Measurements from ENCODE around the gene OPN3.

OPN3 gene

DNA sequence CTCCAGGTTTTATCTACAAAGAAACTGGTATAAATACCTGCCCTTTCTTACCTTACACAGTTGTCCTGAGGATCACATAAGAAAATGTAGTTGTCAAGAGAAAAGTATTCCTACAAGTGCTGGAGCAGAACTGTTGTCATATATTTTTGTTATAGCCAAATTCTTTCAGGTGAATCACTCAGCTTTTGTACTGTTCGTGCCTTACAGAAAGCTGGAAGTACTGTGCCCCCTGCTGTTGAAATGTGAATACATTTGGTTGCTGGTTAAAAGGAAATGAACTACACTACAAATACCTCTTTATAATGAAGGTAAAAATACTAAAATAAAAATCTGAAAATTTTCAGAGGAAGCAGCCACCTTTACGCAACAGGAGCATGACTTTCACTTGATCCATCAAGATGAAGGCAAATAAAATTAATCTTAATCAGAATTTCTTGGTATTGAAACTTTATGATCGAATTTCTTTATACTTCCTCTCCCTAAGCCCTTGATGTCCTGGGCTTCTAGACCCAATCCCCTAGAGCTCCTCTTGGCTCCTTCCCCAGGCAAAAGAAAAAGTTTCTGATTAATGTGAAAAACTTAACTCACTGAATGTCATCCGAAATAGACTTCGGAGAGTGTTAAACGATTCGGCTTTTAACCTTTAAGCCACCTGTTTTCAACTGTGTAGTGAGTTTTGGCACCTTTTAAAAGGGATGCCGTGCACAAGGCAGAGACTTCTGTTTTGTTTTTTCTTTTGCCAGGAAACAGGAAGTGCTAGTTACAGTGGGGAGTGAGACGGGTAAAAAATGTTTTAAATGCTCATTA, 12.5 kb downstream of the OPN3 start:
- DNase-seq (ENCODE audit: extremely low read depth in 1 of 2, low read depth in 1 of 2): no peak

DNA sequence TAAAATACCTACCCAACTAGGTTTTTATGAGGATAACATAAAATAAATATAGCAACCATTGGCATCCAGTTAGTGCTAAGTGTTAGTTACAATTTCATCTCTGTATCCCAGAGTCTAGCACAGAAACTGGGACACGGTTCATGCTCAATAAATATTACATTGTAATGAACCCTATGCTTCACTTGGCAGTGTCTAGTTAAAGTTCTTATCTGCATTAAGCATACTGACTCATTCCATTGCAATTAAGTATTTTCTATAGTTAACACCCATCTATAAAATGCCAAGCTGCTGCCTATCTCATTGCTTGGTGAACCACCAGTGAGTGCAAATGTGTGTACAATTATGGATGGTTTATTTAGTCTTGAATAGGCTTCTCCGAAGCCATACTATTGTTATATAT, 15.2 kb downstream of the OPN3 start:
- no peak for DNase-seq (ENCODE audit: extremely low read depth in 1 of 2, low read depth in 1 of 2)

DNA sequence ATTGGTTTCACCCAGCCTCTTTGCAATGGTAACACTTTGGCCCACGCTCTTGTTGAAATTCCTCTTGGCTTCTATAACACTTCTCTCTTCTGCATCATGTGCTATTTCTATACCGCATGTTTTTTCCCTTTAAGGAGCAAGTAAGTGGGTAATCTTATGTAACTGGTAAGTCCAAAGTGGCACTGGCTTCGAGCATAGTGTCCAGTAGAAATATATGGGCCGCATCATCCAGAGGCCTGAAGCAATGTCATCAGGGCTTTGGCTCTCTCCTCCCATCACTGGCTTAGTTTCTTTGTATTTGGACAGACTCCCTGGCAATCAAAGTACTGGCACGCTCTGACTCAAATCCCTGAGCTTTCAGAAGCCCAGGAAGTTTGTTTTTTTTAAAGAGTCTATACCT, 17.5 kb downstream of the OPN3 start:
- no peak for DNase-seq (ENCODE audit: extremely low read depth in 1 of 2, low read depth in 1 of 2)

DNA sequence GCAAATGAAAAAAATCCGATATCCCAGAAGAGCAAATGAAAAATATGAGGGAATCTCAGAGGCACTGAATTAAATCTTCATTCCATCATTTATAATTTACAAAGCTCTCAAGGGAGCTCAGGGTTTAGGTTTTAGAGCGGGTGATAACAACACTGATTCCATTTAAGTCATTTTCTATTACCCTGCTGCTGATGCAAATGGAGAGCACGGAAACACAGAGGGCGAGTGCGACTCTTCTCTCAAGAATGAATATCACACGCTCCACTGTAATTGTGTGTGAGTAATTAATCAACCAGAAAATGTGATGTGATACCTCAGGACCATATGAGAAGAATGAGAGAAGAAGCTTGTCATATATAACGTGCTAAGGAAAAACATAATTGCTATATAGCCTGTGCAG, 22.7 kb downstream of the OPN3 start:
- no peak for DNase-seq (ENCODE audit: extremely low read depth in 1 of 2, low read depth in 1 of 2)

GRCh38 chr1:241615043-241615974, 24.9 kb downstream of the OPN3 start:
- no peak for DNase-seq (ENCODE audit: extremely low read depth in 1 of 2, low read depth in 1 of 2)

DNA sequence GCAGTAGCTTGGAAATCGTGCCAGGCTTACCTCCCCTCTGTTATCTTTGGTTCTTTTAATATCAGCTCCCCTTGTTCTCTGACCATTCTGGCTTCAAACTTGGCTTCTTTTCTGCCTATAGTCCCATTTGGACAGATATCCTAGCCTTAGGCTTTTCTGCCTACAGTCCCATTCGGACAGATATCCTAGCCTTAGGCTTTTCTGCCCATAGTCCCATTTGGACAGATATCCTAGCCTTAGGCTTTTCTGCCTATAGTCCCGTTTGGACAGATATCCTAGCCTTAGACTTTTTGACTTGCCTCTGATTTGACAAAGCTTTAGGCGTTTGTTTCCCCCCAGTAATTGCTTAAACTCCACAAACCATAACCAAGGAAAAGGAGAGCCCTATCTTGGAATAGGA, 25.6 kb downstream of the OPN3 start:
- no peak for DNase-seq (ENCODE audit: extremely low read depth in 1 of 2, low read depth in 1 of 2)

GRCh38 chr1:241614144-241614543, 26.0 kb downstream of the OPN3 start:
- peak in 1 of 2 donors; percentile 22 for DNase-seq (ENCODE audit: extremely low read depth in 1 of 2, low read depth in 1 of 2)

DNA sequence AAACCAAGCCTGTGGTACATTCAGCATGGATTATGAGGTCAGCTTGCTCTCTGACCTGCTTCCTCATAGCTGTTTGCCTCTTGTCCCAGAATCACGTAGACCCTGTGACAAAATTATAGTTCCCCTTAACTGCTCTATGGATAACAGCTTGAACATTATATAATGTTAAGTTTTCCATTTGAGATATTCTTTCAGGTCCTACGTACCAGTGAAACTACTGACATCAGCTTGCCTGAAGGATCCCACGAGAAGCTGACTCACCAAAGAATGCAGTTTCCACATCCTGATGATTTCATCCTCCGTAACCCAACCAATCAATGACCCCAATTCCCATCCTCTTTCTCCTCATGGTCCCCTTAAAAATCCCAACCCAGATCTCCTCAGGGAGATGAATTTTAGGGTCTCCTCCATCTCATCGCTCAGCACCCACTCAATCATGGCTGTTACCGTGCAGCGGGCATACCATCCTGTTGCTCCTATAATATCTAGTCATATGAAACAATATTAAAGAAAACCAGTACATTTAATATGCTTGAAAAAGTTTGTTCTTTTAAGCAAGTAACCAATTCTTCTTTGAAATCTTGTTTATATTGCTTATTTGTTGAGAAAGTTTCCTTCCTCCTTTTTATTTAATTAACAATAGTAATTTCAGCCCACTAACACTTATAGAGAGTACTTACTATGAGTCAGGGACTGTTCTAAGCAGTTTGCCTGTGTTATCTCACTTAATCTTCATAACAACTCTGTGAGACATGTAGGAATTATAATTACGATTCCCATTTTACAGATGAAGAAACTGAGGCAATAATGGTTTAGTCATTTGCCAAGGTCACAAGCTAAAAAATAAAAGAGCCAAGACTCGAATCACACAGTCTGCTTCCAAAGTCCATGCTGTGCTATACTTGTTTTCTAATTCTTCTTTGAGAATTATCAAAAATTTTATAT, 27.4 kb downstream of the OPN3 start:
- DNase-seq (ENCODE audit: extremely low read depth in 1 of 2, low read depth in 1 of 2): no peak

DNA sequence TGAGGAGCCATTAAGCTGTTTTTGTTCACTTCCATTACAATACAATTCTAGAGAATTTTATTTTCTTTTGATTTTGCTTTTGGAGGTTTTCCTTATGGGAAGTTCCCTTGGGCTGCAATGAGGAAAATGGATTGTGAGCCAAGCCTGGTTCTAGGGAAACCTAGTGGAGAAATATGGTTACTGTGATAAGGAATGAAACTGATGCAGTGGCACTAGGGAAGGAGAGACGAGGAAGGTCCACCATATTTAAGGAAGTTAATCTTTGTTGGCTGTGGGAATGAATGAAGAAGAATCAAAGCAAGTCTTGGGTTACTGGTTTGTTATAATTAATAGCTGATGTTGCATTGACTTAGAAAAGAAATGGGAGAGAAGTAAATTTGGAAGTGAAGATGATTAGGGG, 28.4 kb downstream of the OPN3 start:
- DNase-seq (ENCODE audit: extremely low read depth in 1 of 2, low read depth in 1 of 2): no peak

DNA sequence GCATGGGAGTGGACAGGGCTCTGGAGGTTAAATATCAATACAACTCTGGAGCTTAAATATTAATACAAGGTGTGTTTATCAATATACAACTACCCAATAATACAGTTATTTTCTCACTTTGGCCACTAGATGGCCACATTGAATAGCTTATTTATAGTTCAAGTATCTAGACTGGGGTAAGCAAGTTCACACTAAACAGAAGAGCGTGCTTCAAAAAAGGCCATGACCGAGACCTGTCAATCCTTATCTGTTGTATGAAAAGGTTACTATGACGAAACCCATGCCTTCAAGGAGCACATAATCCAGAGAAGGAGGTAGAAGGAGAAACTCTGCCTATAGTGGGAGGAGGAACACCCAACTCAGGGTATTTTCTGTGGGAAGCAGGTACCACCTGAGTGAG, 29.1 kb downstream of the OPN3 start:
- DNase-seq (ENCODE audit: extremely low read depth in 1 of 2, low read depth in 1 of 2): no peak

- no peak for DNase-seq (ENCODE audit: extremely low read depth in 1 of 2, low read depth in 1 of 2)
These were observed 29.9 kb downstream of the OPN3 start for GRCh38 chr1:241610056-241610815.

DNA sequence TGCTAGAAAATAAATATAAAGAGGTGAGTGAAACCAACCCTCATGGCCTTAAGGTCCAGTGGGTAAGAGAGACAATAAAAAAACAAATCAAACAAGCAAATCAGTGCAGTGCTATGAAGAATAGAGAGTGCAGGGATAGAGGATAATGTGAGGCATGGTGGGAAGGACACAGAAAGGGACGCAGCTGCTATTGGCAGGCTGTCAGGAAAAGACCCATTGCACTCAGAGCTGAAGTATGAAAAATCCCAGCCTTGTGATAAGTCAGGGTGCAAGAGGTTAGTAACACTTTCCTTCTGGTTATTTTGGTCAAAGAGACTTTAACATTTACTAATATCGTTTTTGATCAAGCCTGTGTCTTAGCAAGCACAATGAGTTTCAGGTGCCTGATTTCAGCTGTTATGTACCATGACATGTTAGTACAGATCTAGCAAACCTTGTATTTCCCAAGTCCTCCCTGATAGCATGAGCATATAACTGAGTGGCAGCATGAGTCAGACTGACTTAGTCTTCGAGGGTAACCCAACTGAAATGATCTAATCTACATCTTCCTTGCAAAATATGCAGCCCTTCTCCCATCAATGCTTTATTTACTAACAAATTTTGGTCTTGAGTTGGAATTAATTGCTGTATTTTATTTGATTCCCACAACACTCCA, 31.7 kb downstream of the OPN3 start:
- no peak for DNase-seq (ENCODE audit: extremely low read depth in 1 of 2, low read depth in 1 of 2)

- DNase-seq (ENCODE audit: extremely low read depth in 1 of 2, low read depth in 1 of 2): no peak
These were observed 32.7 kb downstream of the OPN3 start for GRCh38 chr1:241607497-241607896.

DNA sequence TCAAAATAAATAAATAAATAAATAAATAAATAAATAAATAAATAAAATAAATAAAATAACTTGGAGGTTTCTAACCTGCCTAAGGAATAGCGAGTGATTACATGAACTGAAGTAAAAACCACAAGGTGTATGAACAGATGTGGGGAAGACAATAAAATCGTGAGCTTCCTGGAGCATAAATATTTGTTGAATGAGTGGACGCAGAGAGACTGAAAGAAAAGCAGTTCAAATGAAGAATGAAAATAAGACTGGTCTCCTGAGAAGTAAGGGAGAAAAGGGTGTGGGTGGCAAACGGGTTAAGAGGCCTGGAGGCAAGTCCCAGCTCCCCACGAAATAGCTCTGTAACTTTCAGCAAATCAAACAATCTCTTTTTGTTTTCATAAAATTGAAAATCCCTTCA, 33.6 kb downstream of the OPN3 start:
- no peak for DNase-seq (ENCODE audit: extremely low read depth in 1 of 2, low read depth in 1 of 2)

DNA sequence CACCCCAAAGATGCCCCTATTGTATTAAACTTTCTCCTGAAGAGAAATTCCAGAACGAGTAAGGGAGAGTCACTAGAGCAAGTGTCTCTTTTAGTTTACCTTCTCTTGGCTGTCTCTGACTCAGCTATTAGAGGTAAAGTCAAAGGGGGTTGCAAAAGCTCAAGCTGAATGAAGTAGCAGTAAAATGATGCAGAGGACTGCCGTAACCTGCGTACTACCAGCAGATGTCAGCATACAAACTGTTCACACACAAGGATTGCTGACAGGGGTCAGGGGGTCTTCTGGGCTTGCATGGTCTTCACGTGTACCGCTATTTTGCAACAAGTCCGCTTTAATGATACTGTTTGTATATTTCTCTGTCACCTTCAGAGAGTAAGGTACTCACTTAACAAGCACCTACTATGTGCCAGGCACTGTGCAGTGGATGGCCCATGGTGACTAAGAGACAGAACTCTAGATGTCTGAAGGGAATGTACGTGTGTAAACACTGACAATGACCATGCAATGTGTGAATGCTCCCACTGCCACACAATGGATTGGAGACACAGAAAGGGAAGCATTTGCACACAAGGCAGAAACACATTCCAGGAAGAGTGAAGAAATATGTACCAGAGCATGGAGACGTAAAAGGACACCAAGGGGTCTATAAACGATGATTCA, 34.9 kb downstream of the OPN3 start:
- no peak for DNase-seq (ENCODE audit: extremely low read depth in 1 of 2, low read depth in 1 of 2)

DNA sequence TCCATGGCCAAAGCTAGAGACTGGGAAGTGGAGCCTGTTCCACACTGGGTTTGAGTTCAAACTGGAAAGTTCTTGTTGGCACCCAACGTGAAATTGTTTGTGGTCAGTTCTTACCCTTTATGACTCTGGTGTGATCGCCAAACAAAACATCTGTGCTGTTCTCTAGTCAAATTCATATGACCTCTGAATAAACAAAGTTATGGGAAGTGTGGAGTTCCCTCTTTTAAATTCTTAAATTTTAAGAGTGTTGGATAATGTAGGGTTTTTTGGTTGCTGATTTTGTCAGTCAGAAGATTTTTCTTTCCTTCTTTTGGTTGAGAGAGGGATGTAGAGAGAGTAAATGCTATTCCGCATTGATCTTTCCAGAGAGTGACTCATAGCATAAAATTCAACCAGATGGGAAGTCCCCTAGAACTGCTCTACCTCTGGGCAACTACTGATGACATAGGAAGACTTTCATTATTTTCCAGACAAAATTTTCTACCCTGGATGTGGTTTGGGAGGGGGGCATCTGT, 36.4 kb downstream of the OPN3 start:
- DNase-seq (ENCODE audit: extremely low read depth in 1 of 2, low read depth in 1 of 2): no peak

- no peak for DNase-seq (ENCODE audit: extremely low read depth in 1 of 2, low read depth in 1 of 2)
These were observed 39.7 kb downstream of the OPN3 start for GRCh38 chr1:241600496-241600901.

- no peak for DNase-seq (ENCODE audit: extremely low read depth in 1 of 2, low read depth in 1 of 2)
These were observed 41.9 kb downstream of the OPN3 start for GRCh38 chr1:241598249-241598648.

DNA sequence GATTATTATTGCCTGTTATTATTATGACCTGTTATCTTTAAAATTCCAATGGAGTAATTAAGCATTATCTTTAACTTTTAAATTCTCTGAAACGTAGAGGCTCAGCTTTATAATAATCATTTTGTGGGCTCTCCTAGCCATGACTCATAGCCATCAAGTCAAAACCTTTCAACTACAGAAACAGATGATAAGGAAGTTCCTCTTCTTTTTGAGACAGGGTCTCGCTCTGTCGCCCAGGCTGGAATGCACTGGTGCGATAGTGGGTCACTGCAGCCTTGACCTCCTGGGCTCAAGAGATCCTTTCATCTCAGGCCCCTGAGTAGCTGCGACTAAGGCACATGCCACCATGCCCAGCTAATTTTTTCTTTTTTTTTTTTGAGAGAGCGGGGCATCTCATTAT, 43.5 kb downstream of the OPN3 start:
- DNase-seq (ENCODE audit: extremely low read depth in 1 of 2, low read depth in 1 of 2): no peak

Data from stimulated activated CD8-positive, alpha-beta memory T cell treated with anti-CD3 and anti-CD28 coated beads, Interleukin-7, amount 100 ng/mL, for 48 hours (primary cell).